PFSK-1 (cell line): ENCODE results near the gene GRM1.

Experiments
- FOXP2 ChIP-seq: optimal IDR thresholded peaks from 2 replicates; pipeline ENCODE3; 2011; ENCODE audit warnings: borderline replicate concordance, control low read depth, inconsistent platforms; ENCODE audit not compliant: insufficient read depth; ENCODE audit errors: extremely low read length, extremely low read depth
- POLR2AphosphoS5 ChIP-seq: IDR thresholded peaks from 2 replicates; pipeline ENCODE4 v1.6.1; 2012; ENCODE audit warnings: low read depth, mild to moderate bottlenecking, control low read depth, low read length, moderate library complexity
- REST ChIP-seq, 2 experiments: IDR thresholded peaks; 2 replicates each; pipeline versions ENCODE4 v1.6.1 to v1.8.0; 2011 to 2012; ENCODE audit warnings: low read depth in 2 of 2, low read length in 2 of 2, control low read depth in 1 of 2, inconsistent platforms in 1 of 2, mild to moderate bottlenecking in 1 of 2, moderate library complexity in 1 of 2; ENCODE audit not compliant: insufficient read depth in 1 of 2
- SIN3A ChIP-seq: IDR thresholded peaks from 2 replicates; pipeline ENCODE4 v1.6.1; 2012; ENCODE audit warnings: mild to moderate bottlenecking, low read length, moderate library complexity, borderline replicate concordance; ENCODE audit not compliant: insufficient read depth
- TAF1 ChIP-seq: IDR thresholded peaks from 2 replicates; pipeline ENCODE4 v1.6.1; 2012; ENCODE audit warnings: low read length, control low read depth, borderline replicate concordance; ENCODE audit not compliant: insufficient read depth

Gene GRM1

GRCh38 chr6:146146836-146147235 is 118.0 kb downstream of the GRM1 start:
- no peak for TF ChIP-seq SIN3A
- no peak for TF ChIP-seq TAF1
- TF ChIP-seq FOXP2: no peak
- no peak for TF ChIP-seq POLR2AphosphoS5
- no peak for TF ChIP-seq REST (IDR thresholded peaks at IDR 0.05; ENCODE audit: insufficient read depth in 1 of 2, low read depth in 2 of 2, low read length in 2 of 2)

GRCh38 chr6:146149770-146150169 is 120.9 kb downstream of the GRM1 start:
- TF ChIP-seq FOXP2 (no peak), TAF1 (no peak), SIN3A (no peak), REST (IDR thresholded peaks at IDR 0.05; ENCODE audit: insufficient read depth in 1 of 2, low read depth in 2 of 2, low read length in 2 of 2) (no peak), POLR2AphosphoS5 (no peak)

GRCh38 chr6:146153040-146153758 is 124.3 kb downstream of the GRM1 start:
- no peak for TF ChIP-seq REST (IDR thresholded peaks at IDR 0.05; ENCODE audit: insufficient read depth in 1 of 2, low read depth in 2 of 2, low read length in 2 of 2)
- no peak for TF ChIP-seq TAF1
- TF ChIP-seq FOXP2: no peak
- TF ChIP-seq SIN3A: no peak
- TF ChIP-seq POLR2AphosphoS5: no peak

- TF ChIP-seq TAF1 (no peak), SIN3A (no peak), POLR2AphosphoS5 (no peak), REST (IDR thresholded peaks at IDR 0.05; ENCODE audit: insufficient read depth in 1 of 2, low read depth in 2 of 2, low read length in 2 of 2) (no peak), FOXP2 (no peak)
These were observed 125.3 kb downstream of the GRM1 start for GRCh38 chr6:146154197-146154596.

- TF ChIP-seq TAF1: no peak
- TF ChIP-seq POLR2AphosphoS5: no peak
- TF ChIP-seq REST (IDR thresholded peaks at IDR 0.05; ENCODE audit: insufficient read depth in 1 of 2, low read depth in 2 of 2, low read length in 2 of 2): no peak
- TF ChIP-seq FOXP2: no peak
- no peak for TF ChIP-seq SIN3A
These were observed 132.8 kb downstream of the GRM1 start for GRCh38 chr6:146161664-146162063.
